ENCODE results near the gene G6PC3. TPM values are rescaled to one million over a fixed set of nuclear protein-coding genes. Genes with fewer than 3 reads are reported as not detected.
A peak's percentile ranks its signal among the peaks of the same experiment; 100 is the strongest.
"Not testable (repeated sequence)": the region's sequence is repeated elsewhere in the genome, so short reads cannot be mapped to it uniquely, and the experiment has no call there.

G6PC3 gene
- total RNA-seq, 2 experiments from 2014 or later = 20.2 to 20.7 TPM

GRCh38 chr17:44119798-44120197 lies 49.3 kb downstream of the G6PC3 start:
- no peak for TF ChIP-seq CTCF (IDR thresholded peaks at IDR 0.05)
- H3K36me3 Mint-ChIP-seq (ENCODE audit: low read depth) = no peaks in the 10 kb centered on the region
- H3K27ac Mint-ChIP-seq = no peak overlapping the region
- H3K4me3 Mint-ChIP-seq = no peak overlapping the region
- DNase-seq (no peak), ATAC-seq (no peak)
- H3K9me3 Mint-ChIP-seq = no peaks in the 10 kb centered on the region
- H3K27me3 Mint-ChIP-seq = no peaks in the 10 kb centered on the region
- H3K4me1 Mint-ChIP-seq (ENCODE audit: low read depth) = peaks cover 26% of the 10 kb centered on the region
- POLR2A ChIA-PET = interaction anchor here (0.8 kb wide), 1 partner anchor 8 kb away, joined by 3 read pairs; no protein-coding TSS in a partner anchor
- CTCF ChIA-PET = interaction anchor here (0.9 to 1.6 kb wide), 3 partner anchors 49 to 78 kb away, joined by 3 to 8 read pairs (median 3); no protein-coding TSS in a partner anchor
- intact Hi-C loops (cut with micrococcal nuclease) = loop anchor here (10.0 kb wide), 1 partner anchor 45 kb away; the partner anchor contains the start of gene G6PC3

GRCh38 chr17:44120281-44120680 lies 49.7 kb downstream of the G6PC3 start:
- H3K9me3 Mint-ChIP-seq; H3K4me3 Mint-ChIP-seq; H3K36me3 Mint-ChIP-seq (ENCODE audit: low read depth); ATAC-seq; H3K27ac Mint-ChIP-seq; H3K27me3 Mint-ChIP-seq; DNase-seq: not testable (repeated sequence)
- POLR2A ChIA-PET = interaction anchor here (0.6 to 0.8 kb wide), 2 partner anchors 9 to 226 kb away, joined by 3 read pairs; no protein-coding TSS in a partner anchor
- H3K4me1 Mint-ChIP-seq (ENCODE audit: low read depth) = peaks cover 26% of the 10 kb centered on the region
- CTCF ChIA-PET = interaction anchor here (0.9 to 1.6 kb wide), 3 partner anchors 37 to 49 kb away, joined by 3 to 8 read pairs (median 3); no protein-coding TSS in a partner anchor
- intact Hi-C loops (cut with micrococcal nuclease) = loop anchor here (10.0 kb wide), 1 partner anchor 45 kb away; the partner anchor contains the start of gene G6PC3

GRCh38 chr17:44120851-44121605 lies 50.5 kb downstream of the G6PC3 start:
- ChIA-PET CTCF (interaction anchor here (0.9 to 3.5 kb wide), 6 partner anchors 10 to 177 kb away, joined by 3 to 14 read pairs (median 4); no protein-coding TSS in a partner anchor), POLR2A (interaction anchor here (0.6 to 1.3 kb wide), 4 partner anchors 9 to 226 kb away, joined by 3 to 7 read pairs (median 4); partner anchors contain the start of gene TMEM101)
- no peak overlapping the region for H3K4me3 Mint-ChIP-seq
- no peaks in the 10 kb centered on the region for H3K36me3 Mint-ChIP-seq (ENCODE audit: low read depth)
- no peaks in the 10 kb centered on the region for H3K27me3 Mint-ChIP-seq
- intact Hi-C loops (cut with micrococcal nuclease) = loop anchor here (10.0 kb wide), 1 partner anchor 46 kb away; the partner anchor contains the start of gene G6PC3
- ATAC-seq = no peak
- H3K4me1 Mint-ChIP-seq (ENCODE audit: low read depth) = peaks cover 26% of the 10 kb centered on the region
- no peak for DNase-seq
- no peaks in the 10 kb centered on the region for H3K9me3 Mint-ChIP-seq
- no peak for TF ChIP-seq CTCF (IDR thresholded peaks at IDR 0.05)
- H3K27ac Mint-ChIP-seq = no peak overlapping the region

GRCh38 chr17:44121997-44122815 lies 51.7 kb downstream of the G6PC3 start:
- CTCF ChIA-PET = interaction anchor here (1.2 to 3.5 kb wide), 8 partner anchors 11 to 223 kb away, joined by 3 to 14 read pairs (median 5); partner anchors contain the start of gene GRN
- H3K27ac Mint-ChIP-seq = peak overlapping the region; percentile 79
- ATAC-seq (no peak), DNase-seq (no peak)
- H3K27me3 Mint-ChIP-seq = no peaks in the 10 kb centered on the region
- no peaks in the 10 kb centered on the region for H3K36me3 Mint-ChIP-seq (ENCODE audit: low read depth)
- no peak for TF ChIP-seq CTCF (IDR thresholded peaks at IDR 0.05)
- peaks cover 26% of the 10 kb centered on the region for H3K4me1 Mint-ChIP-seq (ENCODE audit: low read depth)
- H3K4me3 Mint-ChIP-seq = peak overlapping the region; percentile 82
- intact Hi-C loops (cut with micrococcal nuclease) = loop anchor here (10.0 kb wide), 1 partner anchor 47 kb away; the partner anchor contains the start of gene G6PC3
- H3K9me3 Mint-ChIP-seq = no peaks in the 10 kb centered on the region
- POLR2A ChIA-PET = interaction anchor here (1.0 to 2.4 kb wide), 4 partner anchors 9 to 108 kb away, joined by 3 to 12 read pairs (median 6); partner anchors contain the start of genes TMEM101 and TMUB2

Measured in activated CD8-positive, alpha-beta T cell treated with anti-CD3 and anti-CD28 coated beads for 36 hours (primary cell).